ENCODE measurements around the gene AIF1L.

DNA sequence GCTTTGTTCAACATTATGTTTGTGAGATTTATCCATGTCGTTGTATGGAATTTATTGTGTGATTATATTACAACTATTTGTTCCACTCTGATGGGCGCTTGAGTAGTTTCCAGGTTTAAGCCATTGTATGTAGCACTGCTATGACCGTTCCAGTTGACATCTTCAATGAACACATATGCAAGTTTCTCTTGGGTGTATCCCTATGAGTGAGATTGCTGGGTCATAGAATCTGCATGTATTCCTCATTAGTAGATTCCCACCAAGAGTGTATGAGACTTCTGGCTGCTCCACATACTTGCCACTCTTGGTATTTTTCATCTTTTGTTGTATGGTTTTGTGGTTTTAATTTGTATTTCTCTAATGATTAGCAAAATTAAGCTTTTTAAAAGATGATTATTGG, 51.9 kb downstream of the AIF1L start:
- TF ChIP-seq, protein P1, sequence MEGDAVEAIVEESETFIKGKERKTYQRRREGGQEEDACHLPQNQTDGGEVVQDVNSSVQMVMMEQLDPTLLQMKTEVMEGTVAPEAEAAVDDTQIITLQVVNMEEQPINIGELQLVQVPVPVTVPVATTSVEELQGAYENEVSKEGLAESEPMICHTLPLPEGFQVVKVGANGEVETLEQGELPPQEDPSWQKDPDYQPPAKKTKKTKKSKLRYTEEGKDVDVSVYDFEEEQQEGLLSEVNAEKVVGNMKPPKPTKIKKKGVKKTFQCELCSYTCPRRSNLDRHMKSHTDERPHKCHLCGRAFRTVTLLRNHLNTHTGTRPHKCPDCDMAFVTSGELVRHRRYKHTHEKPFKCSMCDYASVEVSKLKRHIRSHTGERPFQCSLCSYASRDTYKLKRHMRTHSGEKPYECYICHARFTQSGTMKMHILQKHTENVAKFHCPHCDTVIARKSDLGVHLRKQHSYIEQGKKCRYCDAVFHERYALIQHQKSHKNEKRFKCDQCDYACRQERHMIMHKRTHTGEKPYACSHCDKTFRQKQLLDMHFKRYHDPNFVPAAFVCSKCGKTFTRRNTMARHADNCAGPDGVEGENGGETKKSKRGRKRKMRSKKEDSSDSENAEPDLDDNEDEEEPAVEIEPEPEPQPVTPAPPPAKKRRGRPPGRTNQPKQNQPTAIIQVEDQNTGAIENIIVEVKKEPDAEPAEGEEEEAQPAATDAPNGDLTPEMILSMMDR (IDR thresholded peaks at IDR 0.05): no peak
- no peak for TF ChIP-seq POLR2A (IDR thresholded peaks at IDR 0.05)
- TF ChIP-seq POLR2AphosphoS5 (IDR thresholded peaks at IDR 0.05): no peak
- no peak for TF ChIP-seq EP300 (IDR thresholded peaks at IDR 0.05)
